ENCODE results near the gene LAMP1. TPM values are rescaled to one million over a fixed set of nuclear protein-coding genes. Genes with fewer than 3 reads are reported as not detected.

The LAMP1 gene
- total and polyA plus RNA-seq, 2 of the 4 experiments (the other 2 are of a cell fraction): 60.6 to 229 TPM

- intact Hi-C loops (cut with micrococcal nuclease) (no loop called here), dilution Hi-C loops (cut with HindIII; ENCODE audit: low sequenced_read_pairs, unreplicated experiment) (no loop called here), in situ Hi-C loops (cut with MboI; ENCODE audit: low sequenced_read_pairs) (no loop called here)
- no peak overlapping the region for H4K8ac ChIP-seq (ENCODE audit: low read depth in 2 of 2, low read length in 2 of 2)
- H2AFZ ChIP-seq (replicated peaks; ENCODE audit: low read length, poor library complexity): no peak overlapping the region
- POLR2A ChIA-PET (ENCODE audit: unreplicated experiment): no interaction called here
- H3K9me3 ChIP-seq (ENCODE audit: control insufficient read depth, insufficient read depth, low read length): no peaks in the 10 kb centered on the region
- H3K36me3 ChIP-seq (ENCODE audit: control insufficient read depth, insufficient read depth, low read length): peaks cover 10% of the 10 kb centered on the region
- H3K14ac ChIP-seq (replicated peaks; ENCODE audit: low read depth, low read length): no peak overlapping the region
- WGBS, 2 experiments (ENCODE audit: extremely low coverage in 2 of 2, insufficient read length in 1 of 2): 90% methylated on average over 7 of the region's 20 CpGs; no CpG with 5 or more reads in 1 of the 2 experiments
- ATAC-seq (ENCODE audit: low read depth): peak; percentile 24
- no peak overlapping the region for H2BK5ac ChIP-seq (ENCODE audit: low read depth, low read length, poor library complexity, severe bottlenecking)
- no peak overlapping the region for H4K91ac ChIP-seq (ENCODE audit: insufficient read depth, low read depth, low read length)
- H3K4me3 ChIP-seq (ENCODE audit: insufficient read depth, low read depth, low read length): no peak overlapping the region
- no peaks in the 10 kb centered on the region; the same call in 1 of the 2 replicates for H3K9me1 ChIP-seq (ENCODE audit: insufficient read depth, low read length)
- H3K18ac ChIP-seq (ENCODE audit: low read depth, low read length): no peak overlapping the region
- H2BK120ac ChIP-seq (ENCODE audit: low read depth, low read length): no peak overlapping the region
- no peak overlapping the region for H2BK15ac ChIP-seq (ENCODE audit: low read depth, low read length)
- no peak overlapping the region for H2AK5ac ChIP-seq (ENCODE audit: low read depth, low read length)
- no peak overlapping the region for H3K9ac ChIP-seq (ENCODE audit: low read depth, low read length)
- no peak for DNase-seq
- H2BK20ac ChIP-seq (ENCODE audit: low read depth, low read length): no peak overlapping the region
- no TSS peak for BruUV-seq (replicated peaks)
- H3K23ac ChIP-seq (ENCODE audit: low read depth, low read length): no peak overlapping the region
- no peak for TF ChIP-seq RCOR1 (IDR thresholded peaks at IDR 0.05; ENCODE audit: insufficient replicate concordance, low read length)
- no peak for TF ChIP-seq ELK1 (IDR thresholded peaks at IDR 0.05; ENCODE audit: borderline replicate concordance, low read depth, low read length)
- TF ChIP-seq FOS (IDR thresholded peaks at IDR 0.05; ENCODE audit: low read depth, low read length): no peak
- TF ChIP-seq SMC3 (IDR thresholded peaks at IDR 0.05; ENCODE audit: low read depth, low read length): no peak
- TF ChIP-seq NFE2L2 (IDR thresholded peaks at IDR 0.05; ENCODE audit: low read depth, low read length): no peak
- peaks cover 2% of the 10 kb centered on the region; the same call in 1 of the 2 replicates for H3K27me3 ChIP-seq (ENCODE audit: control insufficient read depth, insufficient read depth, low read length)
- 0 out of 4 replicates have a peak, but pooled peaks cover 0 to 3% of the 10 kb centered on the region in 2 experiments for H3K79me1 ChIP-seq (ENCODE audit: low read depth in 1 of 2, low read length in 2 of 2)
- no peaks in the 10 kb centered on the region for H4K20me1 ChIP-seq (ENCODE audit: insufficient read depth, low read length)
- CTCF ChIA-PET: no interaction called here
- no peak overlapping the region for H3K4ac ChIP-seq (ENCODE audit: low read depth, low read length)
- H3K4me2 ChIP-seq (ENCODE audit: low read depth, low read length): no peak overlapping the region
- no peak overlapping the region for H3K56ac ChIP-seq (ENCODE audit: extremely low read depth, insufficient read depth, low read length)
- no peak overlapping the region for H3K27ac ChIP-seq (ENCODE audit: insufficient read depth, low read length)
- H3K4me1 ChIP-seq (ENCODE audit: control insufficient read depth, insufficient read depth, low read length): no peaks in the 10 kb centered on the region
- H4K5ac ChIP-seq (ENCODE audit: low read depth, low read length): no peak overlapping the region
- no peak overlapping the region for H2AK9ac ChIP-seq (replicated peaks; ENCODE audit: low read depth, low read length, poor library complexity)
Observed at GRCh38 chr13:113327766-113328471, 30.9 kb downstream of the LAMP1 start.
